T-cell (primary cell): ENCODE measurements around the gene COX7A2L. TPM values are rescaled to one million over a fixed set of nuclear protein-coding genes. Genes with fewer than 3 reads are reported as not detected.
"Not testable (repeated sequence)": the region's sequence is repeated elsewhere in the genome, so short reads cannot be mapped to it uniquely, and the experiment has no call there.

Experiments used
- ATAC-seq, 4 experiments: fragments of 200-7000 bp in 3 of 4; fragments of 150-1000 bp in 1 of 4; cut with Tn5 transposase; replicated peaks in 1 of 4; 1 replicate in 3 of 4; 2 replicates in 1 of 4; pipeline ENCODE4 v1.10.0; 2021; ENCODE audit warnings: moderate library complexity in 3 of 4, mild to moderate bottlenecking in 2 of 4, moderate number of reproducible peaks in 1 of 4
- CTCF ChIA-PET, 2 donors: fragments of 300-600 bp; sonication (Branson Sonifier 250); formaldehyde crosslinking; loops; one replicate each; lab custom pipeline; 2022; ENCODE audit warnings: antibody characterized with exemption in 2 of 2; lab: Charles Lee
- POLR2A ChIA-PET, 2 donors: fragments of 300-600 bp; sonication (Branson Sonifier 250); formaldehyde crosslinking; loops; one replicate each; lab custom pipeline; 2022; ENCODE audit warnings: antibody characterized with exemption in 2 of 2; lab: Charles Lee
- DNase-seq, 35 experiments: peaks; one replicate each; pipeline versions ENCODE4 v3.0.0 to v3.0.0-alpha.2; 2013 to 2023
- H3K27ac ChIP-seq: one replicate; pipeline ENCODE4 v1.5.1; 2013; ENCODE audit warnings: low read length
- H3K27me3 ChIP-seq, 2 experiments: replicated peaks in 1 of 2; 1 replicate in 1 of 2; 2 replicates in 1 of 2; pipeline versions ENCODE4 v1.6.1 to v1.7.0; 2013; ENCODE audit warnings: low read length in 1 of 2, mixed read lengths in 1 of 2; ENCODE audit not compliant: control insufficient read depth in 2 of 2, insufficient read depth in 2 of 2; ENCODE audit errors: extremely low read depth in 1 of 2
- H3K36me3 ChIP-seq, 2 donors: 1 replicate in 1 of 2; 2 replicates in 1 of 2; pipeline versions ENCODE4 v1.6.1 to v1.7.0; 2013; ENCODE audit warnings: low read length in 1 of 2; ENCODE audit not compliant: control insufficient read depth in 2 of 2, insufficient read depth in 1 of 2; ENCODE audit errors: extremely low read depth in 1 of 2
- H3K4me1 ChIP-seq, 2 experiments: 1 replicate in 1 of 2; 2 replicates in 1 of 2; pipeline versions ENCODE4 v1.6.1 to v1.7.0; 2013; ENCODE audit warnings: low read length in 2 of 2, mixed read lengths in 1 of 2; ENCODE audit not compliant: insufficient read depth in 2 of 2, control insufficient read depth in 1 of 2; ENCODE audit errors: extremely low read depth in 1 of 2
- H3K4me3 ChIP-seq, 2 donors: 1 replicate in 1 of 2; 2 replicates in 1 of 2; pipeline versions ENCODE4 v1.5.1 to v1.7.0; 2013; ENCODE audit warnings: mild to moderate bottlenecking in 2 of 2, low read length in 1 of 2, moderate library complexity in 1 of 2; ENCODE audit not compliant: control insufficient read depth in 1 of 2; ENCODE audit errors: extremely low read depth in 1 of 2
- H3K9me3 ChIP-seq: 2 replicates; pipeline ENCODE4 v1.7.0; 2013
- H3K27ac Mint-ChIP-seq, 2 donors: one replicate each; pipeline ENCODE4 v1.8.0; 2020 to 2021; ENCODE audit warnings: mild to moderate bottlenecking in 2 of 2, mixed read lengths in 2 of 2
- H3K27me3 Mint-ChIP-seq, 2 donors: one replicate each; pipeline ENCODE4 v1.8.0; 2021 to 2022; ENCODE audit warnings: mixed read lengths in 2 of 2
- H3K36me3 Mint-ChIP-seq: one replicate; pipeline ENCODE4 v1.8.0; 2021; ENCODE audit warnings: mixed read lengths
- H3K4me1 Mint-ChIP-seq, 3 donors: one replicate each; pipeline ENCODE4 v1.8.0; 2020 to 2022; ENCODE audit warnings: mixed read lengths in 3 of 3, mild to moderate bottlenecking in 1 of 3
- H3K4me3 Mint-ChIP-seq, 3 donors: one replicate each; pipeline ENCODE4 v1.8.0; 2020 to 2022; ENCODE audit warnings: mild to moderate bottlenecking in 3 of 3, mixed read lengths in 3 of 3, moderate library complexity in 3 of 3
- H3K9me3 Mint-ChIP-seq, 3 donors: one replicate each; pipeline ENCODE4 v1.8.0; 2020 to 2022; ENCODE audit warnings: mixed read lengths in 3 of 3
- WGBS: methylation state at CpG from one replicate; pipeline ENCODE4 v1.1.5; 2013; ENCODE audit warnings: missing lambda C conversion rate; ENCODE audit not compliant: insufficient coverage; 5-methylcytosine and 5-hydroxymethylcytosine counted together
- total RNA-seq, 35 experiments: library from RNA in 6 of 35; stranded (reverse) in 6 of 35; fragments of 120-200 nt in 1 of 35; gene quantifications; one replicate each; pipeline versions ENCODE4 v1.2.1 to v1.2.4 and lab custom pipeline; 2013 to 2026

The COX7A2L gene
- total RNA-seq, 5 donors from 2014 or later (not counting 1 experiment from before 2014, with no cell fraction given) = 59.6 to 76.4 (median 72.6) TPM

DNA sequence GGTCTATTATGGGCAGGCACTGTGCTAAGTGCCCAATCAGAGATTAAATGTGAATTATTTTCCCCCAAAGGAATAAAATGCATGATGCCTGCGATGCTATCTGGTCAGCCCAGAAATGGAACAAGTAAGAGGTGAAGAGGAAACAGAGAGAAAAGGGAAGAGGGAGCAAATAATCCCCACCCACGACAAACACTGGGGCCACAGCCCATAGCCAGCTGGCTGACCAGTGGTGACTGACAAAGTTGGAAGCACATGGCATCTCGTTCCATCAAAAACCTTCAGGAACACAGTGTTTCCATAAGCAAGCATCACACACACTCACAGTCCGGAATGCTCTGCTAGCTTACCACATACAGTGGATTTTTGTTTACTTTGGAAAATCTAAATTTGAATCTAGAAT is 21.1 kb upstream of the COX7A2L start:
- no peak overlapping the region for H3K4me3 ChIP-seq
- H3K9me3 Mint-ChIP-seq = no peaks in the 10 kb centered on the region
- no peaks in the 10 kb centered on the region for H3K4me1 Mint-ChIP-seq
- H3K36me3 Mint-ChIP-seq = no peaks in the 10 kb centered on the region
- H3K4me3 Mint-ChIP-seq = no peak overlapping the region
- peaks cover 0 to 10% of the 10 kb centered on the region in 2 experiments for H3K27me3 ChIP-seq
- POLR2A ChIA-PET = no interaction called here
- no peak overlapping the region for H3K27ac Mint-ChIP-seq
- H3K9me3 ChIP-seq = no peaks in the 10 kb centered on the region
- ATAC-seq (no peak), DNase-seq (no peak)
- WGBS = 100% methylated on average over 1 of the region's 4 CpGs
- H3K4me1 ChIP-seq = no peaks in the 10 kb centered on the region
- H3K27me3 Mint-ChIP-seq = no peaks in the 10 kb centered on the region
- no peak overlapping the region for H3K27ac ChIP-seq
- CTCF ChIA-PET = no interaction called here
- peaks cover 0 to 3% of the 10 kb centered on the region in 2 donors for H3K36me3 ChIP-seq

GRCh38 chr2:42380026-42380425 is 19.0 kb upstream of the COX7A2L start:
- H3K4me3 ChIP-seq, H3K27ac ChIP-seq, H3K4me1 ChIP-seq, ATAC-seq, DNase-seq, H3K4me3 Mint-ChIP-seq, H3K9me3 Mint-ChIP-seq, H3K9me3 ChIP-seq, CTCF ChIA-PET, H3K36me3 ChIP-seq, H3K27ac Mint-ChIP-seq, POLR2A ChIA-PET, H3K36me3 Mint-ChIP-seq, H3K27me3 ChIP-seq, H3K4me1 Mint-ChIP-seq, H3K27me3 Mint-ChIP-seq: not testable (repeated sequence)
- WGBS = 89% methylated on average over 4 of the region's 7 CpGs

DNA sequence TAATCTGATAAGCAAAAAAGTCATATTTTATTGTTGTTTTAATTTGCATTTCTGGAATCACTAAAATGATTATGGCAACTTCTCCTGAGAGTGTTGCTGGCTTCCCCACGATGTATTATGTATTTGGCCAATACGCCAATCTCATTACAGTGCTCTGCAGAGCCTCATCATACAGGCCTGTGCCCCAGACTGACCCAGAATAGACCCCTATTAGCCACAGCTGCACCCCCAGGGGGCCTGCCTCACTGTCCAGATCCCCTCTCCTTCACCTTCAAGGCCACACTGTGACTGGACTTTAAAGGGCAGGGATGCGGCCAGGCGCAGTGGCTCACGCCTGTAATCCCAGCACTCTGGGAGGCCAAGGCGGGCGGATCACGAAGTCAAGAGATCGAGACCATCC is 17.4 kb upstream of the COX7A2L start:
- WGBS = 86% methylated on average over 1 of the region's 9 CpGs
- H3K4me1 ChIP-seq = no peaks in the 10 kb centered on the region
- no peaks in the 10 kb centered on the region for H3K9me3 ChIP-seq
- POLR2A ChIA-PET = no interaction called here
- Mint-ChIP-seq H3K27me3 (no peaks in the 10 kb centered on the region), H3K4me1 (no peaks in the 10 kb centered on the region), H3K27ac (no peak overlapping the region), H3K4me3 (no peak overlapping the region), H3K9me3 (no peaks in the 10 kb centered on the region), H3K36me3 (no peaks in the 10 kb centered on the region)
- H3K27ac ChIP-seq = no peak overlapping the region
- DNase-seq (no peak), ATAC-seq (no peak)
- H3K27me3 ChIP-seq = peaks cover 0 to 10% of the 10 kb centered on the region in 2 experiments
- CTCF ChIA-PET = no interaction called here
- H3K36me3 ChIP-seq = no peaks in the 10 kb centered on the region
- H3K4me3 ChIP-seq = no peak overlapping the region

- ChIA-PET POLR2A (no interaction called here), CTCF (no interaction called here)
- no peaks in the 10 kb centered on the region for H3K9me3 Mint-ChIP-seq
- Histone ChIP-seq H3K27ac (no peak overlapping the region), H3K36me3 (no peaks in the 10 kb centered on the region), H3K9me3 (no peaks in the 10 kb centered on the region), H3K4me1 (no peaks in the 10 kb centered on the region), H3K4me3 (no peak overlapping the region), H3K27me3 (peaks cover 0 to 5% of the 10 kb centered on the region in 2 experiments)
- no peaks in the 10 kb centered on the region for H3K27me3 Mint-ChIP-seq
- DNase-seq (no peak), ATAC-seq (no peak)
- no peaks in the 10 kb centered on the region for H3K4me1 Mint-ChIP-seq
- no peaks in the 10 kb centered on the region for H3K36me3 Mint-ChIP-seq
- H3K27ac Mint-ChIP-seq = no peak overlapping the region
- H3K4me3 Mint-ChIP-seq = no peak overlapping the region
- 65% methylated on average over 5 of the region's 7 CpGs for WGBS
These were observed 15.7 kb upstream of the COX7A2L start for GRCh38 chr2:42376758-42377157.

GRCh38 chr2:42372474-42373200 is 11.6 kb upstream of the COX7A2L start:
- ATAC-seq (no peak), DNase-seq (no peak)
- Histone ChIP-seq H3K27me3 (no peaks in the 10 kb centered on the region), H3K36me3 (no peaks in the 10 kb centered on the region), H3K27ac (no peak overlapping the region), H3K4me3 (no peak overlapping the region), H3K4me1 (peaks cover under 1 to 7% of the 10 kb centered on the region in 2 experiments), H3K9me3 (no peaks in the 10 kb centered on the region)
- Mint-ChIP-seq H3K4me3 (no peak overlapping the region), H3K27ac (no peak overlapping the region), H3K4me1 (peaks cover 9 to 14% (median 9%) of the 10 kb centered on the region in 3 donors), H3K27me3 (peaks cover 0 to 2% of the 10 kb centered on the region in 2 donors), H3K9me3 (no peaks in the 10 kb centered on the region), H3K36me3 (no peaks in the 10 kb centered on the region)
- 0% methylated on average over 1 of the region's 3 CpGs for WGBS
- CTCF ChIA-PET = no interaction called here
- POLR2A ChIA-PET = no interaction called here

DNA sequence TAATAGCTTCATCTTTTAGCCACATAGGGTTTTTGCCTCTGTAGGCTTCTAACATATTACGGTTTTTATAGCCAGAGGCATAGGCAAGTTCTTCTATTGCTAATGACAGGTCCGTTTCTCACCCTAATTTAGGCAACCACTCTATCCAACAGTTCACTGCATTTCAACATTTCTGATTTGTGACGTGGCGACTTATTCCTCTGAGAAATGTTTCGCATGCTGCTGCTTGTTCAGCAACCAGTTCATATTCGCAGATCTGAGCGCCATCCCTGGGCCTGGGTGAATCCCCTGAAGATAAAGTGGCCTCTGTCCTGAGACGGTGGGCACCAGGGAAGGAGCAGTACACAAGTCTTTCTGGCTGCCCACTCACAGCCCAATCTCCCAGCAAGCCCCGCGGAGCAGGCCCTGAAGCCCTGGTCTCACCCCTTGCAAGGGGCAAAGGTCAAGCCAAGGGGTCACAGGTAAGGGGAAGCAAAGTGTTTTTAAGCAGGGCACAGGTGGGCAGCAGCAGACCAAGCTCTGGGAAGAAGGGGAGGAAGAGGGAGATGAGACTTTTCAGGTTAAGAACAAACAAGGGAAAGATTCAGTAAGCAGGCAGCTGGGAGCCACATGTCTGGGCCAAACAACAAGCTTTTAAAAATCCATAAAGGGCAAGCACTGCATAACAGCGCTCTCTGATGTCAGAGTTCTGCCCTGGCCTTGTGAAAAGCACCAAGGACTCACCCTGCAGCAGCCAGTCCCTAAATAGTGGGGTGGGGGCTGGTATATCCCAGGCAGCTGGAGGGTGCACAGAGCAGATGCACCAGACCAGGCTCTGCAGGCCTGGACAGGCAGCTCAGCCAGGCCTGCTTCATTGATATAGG is 10.8 kb upstream of the COX7A2L start:
- no peak overlapping the region for H3K27ac Mint-ChIP-seq
- ChIA-PET POLR2A (no interaction called here), CTCF (interaction anchor here in 1 of 2 donors (0.6 kb wide), 1 partner anchor 493 kb away, joined by 3 read pairs; no protein-coding TSS in a partner anchor)

More for the DNA sequence above, 10.8 kb upstream of the COX7A2L start:
- Mint-ChIP-seq H3K4me3 (no peak overlapping the region), H3K27me3 (peaks cover 0 to 2% of the 10 kb centered on the region in 2 donors), H3K4me1 (peaks cover 11 to 20% (median 14%) of the 10 kb centered on the region in 3 donors), H3K36me3 (no peaks in the 10 kb centered on the region), H3K9me3 (no peaks in the 10 kb centered on the region)
- Histone ChIP-seq H3K36me3 (no peaks in the 10 kb centered on the region), H3K27ac (no peak overlapping the region), H3K4me3 (no peak overlapping the region), H3K9me3 (no peaks in the 10 kb centered on the region), H3K4me1 (peaks cover 4 to 9% of the 10 kb centered on the region in 2 experiments), H3K27me3 (no peaks in the 10 kb centered on the region)
- ATAC-seq (no peak), DNase-seq (no peak)
- WGBS = 96% methylated on average over 9 of the region's 11 CpGs
